Heart left ventricle (tissue), 16 donors: ENCODE measurements around the gene FBXL14. TPM values are rescaled to one million over a fixed set of nuclear protein-coding genes. Genes with fewer than 3 reads are reported as not detected.

Source experiments
- ATAC-seq, 4 donors: fragments of 200-7000 bp; cut with Tn5 transposase; one replicate each; pipeline ENCODE4 v1.9.1; 2020 to 2022; ENCODE audit warnings: moderate library complexity in 4 of 4, mild to moderate bottlenecking in 3 of 4, moderate number of reproducible peaks in 1 of 4
- DNase-seq, 5 donors: peaks; one replicate each; pipeline ENCODE4 v3.0.0-alpha.2; 2020
- H3K27ac ChIP-seq, 12 donors: fragments of 200-600 bp; sonication (generic) in 4 of 12; one replicate each; pipeline versions ENCODE4 v1.5.0 to v1.8.0; 2016 to 2022; ENCODE audit warnings: mild to moderate bottlenecking in 2 of 12
- H3K27me3 ChIP-seq, 9 donors: fragments of 200-600 bp; sonication (generic) in 2 of 9; one replicate each; pipeline versions ENCODE4 v1.5.1 to v1.8.0; 2016 to 2022; ENCODE audit warnings: mild to moderate bottlenecking in 3 of 9
- H3K36me3 ChIP-seq, 9 donors: fragments of 200-600 bp; sonication (generic) in 2 of 9; one replicate each; pipeline versions ENCODE4 v1.5.0 to v1.8.0; 2018 to 2022; ENCODE audit warnings: mild to moderate bottlenecking in 2 of 9
- H3K4me1 ChIP-seq, 12 donors: fragments of 200-600 bp; sonication (generic) in 4 of 12; one replicate each; pipeline versions ENCODE4 v1.5.0 to v1.8.0; 2016 to 2022; ENCODE audit warnings: mild to moderate bottlenecking in 3 of 12
- H3K4me3 ChIP-seq, 12 donors: fragments of 200-600 bp; sonication (generic) in 4 of 12; one replicate each; pipeline versions ENCODE4 v1.5.0 to v1.8.0; 2017 to 2022; ENCODE audit warnings: mild to moderate bottlenecking in 9 of 12, moderate library complexity in 4 of 12
- H3K9me3 ChIP-seq, 12 donors: fragments of 200-600 bp; sonication (generic) in 4 of 12; one replicate each; pipeline versions ENCODE4 v1.5.0 to v1.8.0; 2016 to 2022; ENCODE audit warnings: mild to moderate bottlenecking in 1 of 12
- CTCF ChIP-seq, 12 donors: fragments of 200-600 bp; sonication (generic) in 4 of 12; IDR thresholded peaks; one replicate each; pipeline versions ENCODE4 v1.5.0 to v1.8.0; 2018 to 2022; ENCODE audit warnings: antibody characterized with exemption in 12 of 12, mild to moderate bottlenecking in 5 of 12
- POLR2A ChIP-seq, 2 donors: fragments of 450-650 bp; IDR thresholded peaks; one replicate each; pipeline ENCODE4 v1.6.1; 2017; ENCODE audit warnings: antibody characterized with exemption in 2 of 2, mild to moderate bottlenecking in 2 of 2, moderate library complexity in 2 of 2
- WGBS, 4 donors: extraction: QIAGEN DNeasy Blood & Tissue Kit in 2 of 4; methylation state at CpG; one replicate each; pipeline versions ENCODE4 v1.1.5 to v1.1.7; 2013 to 2018; 5-methylcytosine and 5-hydroxymethylcytosine counted together
- intact Hi-C, 10 donors: fragments of 100-400 bp; cut with DNase I; formaldehyde crosslinking; loops; one replicate each; pipeline versions ENCODE4 v1.11.1 to v1.14.2; 2022
- polyA plus RNA-seq, 2 donors: library from polyadenylated mRNA; stranded (reverse); fragments of 200-250 nt; gene quantifications; one replicate each; pipeline ENCODE4 v1.2.3, GENCODE V29; 2013
- total RNA-seq, 9 donors: library from RNA; depleted of rRNA in 2 of 9; stranded (reverse); fragments of >200 nt in 2 of 9; fragmentation: NEBNext Ultra II Directional in 3 of 9; extraction: Animal tissue kit (Norgen Biotek cat#: 25700) in 3 of 9; gene quantifications; one replicate each; pipeline versions ENCODE4 v1.1.0 to v1.2.4, GENCODE V29; 2016 to 2023
- donor health status: ischemic (EF 13 %, LVEDD 7.1; RV severe dilation, severe dysfunction).
- donor health status: healthy with polysubstance abuse.
- donor health status: DM: no; HTN: yes; CAD: no.
- donor health status: DM: no; HTN: no; CAD: no.
- donor health status: ischemic (EF 25% LVEDD 6.9; RV normal size, moderate dysfunction).
- donor health status: ischemic (EF 25% LVEDD 5.7; RV mildly dilated, moderate dysfunction).
- donor health status: healthy.
- donor health status: DM: yes; HTN: yes; CAD: no.
- donor health status: ischemic (EF 35%, LVEDD 5.7; RV mildly dilated, moderate dysfunction).
- donor health status: nonischemic (EF 11% LVEDD 7.7; RV severe dilation, severe dysfunction).
- donor health status: DM: yes; HTN: yes; CAD: no.
- donor health status: PGD.
- donor health status: ischemic (EF 29% LVEDD 5.4; RV normal size, mild dysfunction).
- donor health status: nonischemic (EF 23%, LVEDD 6.1; RV moderate dilation, normal function).

The FBXL14 gene
- total and polyA plus RNA-seq, 11 donors: 1.7 to 10.1 (median 8.4) TPM

- Histone ChIP-seq H3K36me3 (peaks cover 0 to 17% (median 0%) of the 10 kb centered on the region in 9 donors), H3K27ac (peak overlapping the region in 1 of 12 donors; percentile 4), H3K9me3 (no peaks in the 10 kb centered on the region), H3K27me3 (no peaks in the 10 kb centered on the region), H3K4me1 (peaks cover 0 to 28% (median 7%) of the 10 kb centered on the region in 12 donors), H3K4me3 (no peak overlapping the region)
- intact Hi-C loops: loop anchor here in 7 of 10 donors (2.0 to 10.0 kb wide), 7 partner anchors 300 to 1017 kb away; no protein-coding TSS in a partner anchor
- ATAC-seq (no peak), DNase-seq (no peak)
- TF ChIP-seq CTCF (IDR thresholded peaks at IDR 0.05) (no peak), POLR2A (IDR thresholded peaks at IDR 0.05) (no peak)
- 87 to 92% (median 90%) methylated on average over 11 of the region's 11 CpGs for WGBS, 4 donors
These were observed 12.2 kb downstream of the FBXL14 start for GRCh38 chr12:1581973-1582708.

- no peak for DNase-seq
- Histone ChIP-seq H3K9me3 (no peaks in the 10 kb centered on the region), H3K4me3 (no peak overlapping the region), H3K27me3 (no peaks in the 10 kb centered on the region), H3K27ac (no peak overlapping the region), H3K4me1 (peaks cover 0 to 44% (median 20%) of the 10 kb centered on the region in 12 donors), H3K36me3 (peaks cover 0 to 3% (median 0%) of the 10 kb centered on the region in 9 donors)
- TF ChIP-seq POLR2A (IDR thresholded peaks at IDR 0.05) (no peak), CTCF (IDR thresholded peaks at IDR 0.05) (no peak)
- ATAC-seq: no peak
- 96 to 98% (median 98%) methylated on average over 3 of the region's 3 CpGs for WGBS, 4 donors
- intact Hi-C loops: loop anchor here in 5 of 10 donors (5.0 to 10.0 kb wide), 6 partner anchors 298 to 1016 kb away; no protein-coding TSS in a partner anchor
These were observed 13.9 kb downstream of the FBXL14 start for GRCh38 chr12:1580526-1580925.

GRCh38 chr12:1579651-1580435 lies 14.5 kb downstream of the FBXL14 start:
- Histone ChIP-seq H3K4me3 (no peak overlapping the region), H3K36me3 (peaks cover 0 to 3% (median 0%) of the 10 kb centered on the region in 9 donors), H3K27ac (no peak overlapping the region), H3K4me1 (peaks cover 0 to 50% (median 27%) of the 10 kb centered on the region in 12 donors), H3K9me3 (no peaks in the 10 kb centered on the region), H3K27me3 (no peaks in the 10 kb centered on the region)
- WGBS, 4 donors: 88 to 95% (median 90%) methylated on average over 11 of the region's 11 CpGs
- TF ChIP-seq POLR2A (IDR thresholded peaks at IDR 0.05) (no peak), CTCF (IDR thresholded peaks at IDR 0.05) (no peak)
- ATAC-seq (no peak), DNase-seq (no peak)
- intact Hi-C loops: loop anchor here in 6 of 10 donors (5.0 to 10.0 kb wide), 7 partner anchors 55 to 1015 kb away; no protein-coding TSS in a partner anchor
